Peyer's patch (tissue), 4 donors: ENCODE data around the gene SSH2.

ENCODE experiments used
- CTCF ChIP-seq, 6 experiments: fragments of 450-650 bp in 4 of 6; fragments of 200-600 bp in 2 of 6; sonication (generic) in 1 of 6; IDR thresholded peaks; one replicate each; pipeline ENCODE4 v1.5.1; 2017 to 2019; ENCODE audit warnings: antibody characterized with exemption in 6 of 6, mild to moderate bottlenecking in 3 of 6, moderate library complexity in 1 of 6
- POLR2A ChIP-seq, 2 donors: fragments of 450-650 bp; IDR thresholded peaks; one replicate each; pipeline ENCODE4 v1.5.1; 2017; ENCODE audit warnings: antibody characterized with exemption in 2 of 2, mild to moderate bottlenecking in 2 of 2, moderate library complexity in 2 of 2

- no peak for TF ChIP-seq CTCF (IDR thresholded peaks at IDR 0.05)
- no peak for TF ChIP-seq POLR2A (IDR thresholded peaks at IDR 0.05)
Measured at GRCh38 chr17:29892201-29892600, 37.8 kb downstream of the SSH2 start.
